GM23338 (cell line): Measurements from ENCODE around the gene TMEM135. TPM values are rescaled to one million over a fixed set of nuclear protein-coding genes. Genes with fewer than 3 reads are reported as not detected.

Experiments
- NANOG ChIP-seq: IDR thresholded peaks from 2 replicates; pipeline ENCODE4 v1.6.1; 2016; ENCODE audit warnings: antibody characterized with exemption, borderline replicate concordance
- POLR2AphosphoS5 ChIP-seq: IDR thresholded peaks from 2 replicates; pipeline ENCODE4 v1.6.1; 2016; ENCODE audit warnings: antibody characterized with exemption, low read depth
- STAT1 ChIP-seq: IDR thresholded peaks from one replicate; pipeline ENCODE4 v1.6.1; 2016; ENCODE audit warnings: antibody characterized with exemption; ENCODE audit not compliant: unreplicated experiment
- ZNF462 ChIP-seq: fragments of 250-450 bp; sonication (Bioruptor Pico); IDR thresholded peaks from 2 replicates; pipeline ENCODE4 v1.5.0; 2020; ENCODE audit warnings: mild to moderate bottlenecking, moderate library complexity
- polyA plus RNA-seq: library from polyadenylated mRNA; unstranded; fragments of >200 nt; fragmentation: Nextera tagmentation; extraction: Ambion mirVana; gene quantifications from 2 replicates; pipeline ENCODE4 v1.2.1, GENCODE V29; 2016
- total RNA-seq: library from RNA; depleted of rRNA; stranded (reverse); fragments of >200 nt; shearing (Covaris generic); gene quantifications from 2 replicates; pipeline ENCODE4 v1.2.3, GENCODE V29; 2014; rRNA removed

Gene TMEM135
- total and polyA plus RNA-seq, 2 experiments from 2014 or later = 23.4 to 49.9 TPM

DNA sequence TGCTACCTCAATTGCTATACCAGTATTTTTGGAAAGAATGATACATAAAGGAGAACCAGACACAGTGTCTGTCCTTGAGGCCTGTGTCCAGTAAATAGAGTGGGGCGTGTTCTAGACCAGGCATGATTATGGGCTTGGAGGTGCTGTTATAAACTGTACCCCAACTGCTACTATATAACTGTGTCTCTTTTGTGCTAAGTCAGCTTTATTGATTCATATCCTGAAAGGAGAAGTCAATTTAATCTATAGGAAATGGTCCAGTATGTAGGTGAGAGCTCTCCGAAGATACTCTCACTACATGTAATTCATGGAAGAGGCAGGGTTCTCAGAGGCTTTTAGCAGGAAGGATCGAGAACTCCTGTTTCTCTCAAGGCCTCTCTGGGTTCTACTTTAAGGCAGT lies 334.3 kb downstream of the TMEM135 start (continued):
- no peak for TF ChIP-seq ZNF462
- TF ChIP-seq POLR2AphosphoS5 = no peak
- TF ChIP-seq STAT1 = no peak
- TF ChIP-seq NANOG = no peak

Other genes with a start within 250 kb of the TMEM135 start
- 4.7 and 9.6 TPM in 2 replicates for gene PRSS23, start 237.4 kb upstream of the TMEM135 start, total RNA-seq
- gene PRSS23, start 237.4 kb upstream of the TMEM135 start, polyA plus RNA-seq = 2.1 and 3.9 TPM in 2 replicates
- gene FZD4, start 82.5 kb upstream of the TMEM135 start, total RNA-seq = 7.7 and 8.9 TPM in 2 replicates
- gene FZD4, start 82.5 kb upstream of the TMEM135 start, polyA plus RNA-seq = 1.4 and 1.5 TPM in 2 replicates